Thoracic aorta (tissue), 2 donors: ENCODE data around the gene COPS2. TPM values are rescaled to one million over a fixed set of nuclear protein-coding genes. Genes with fewer than 3 reads are reported as not detected.

ENCODE experiments used
- ATAC-seq: fragments of 150-250 bp; one replicate; pipeline ENCODE4 v1.8.0; 2017; ENCODE audit warnings: low read depth; ENCODE audit not compliant: insufficient number of reproducible peaks, low FRiP score
- DNase-seq: peaks from one replicate; pipeline ENCODE4 v3.0.0-alpha.2; 2020; ENCODE audit warnings: low spot score
- H3K27ac ChIP-seq, 2 donors: fragments of 200-600 bp; sonication (generic); 1 replicate in 1 of 2; 2 replicates in 1 of 2; pipeline ENCODE4 v1.5.1; 2016; ENCODE audit warnings: mild to moderate bottlenecking in 2 of 2, moderate library complexity in 2 of 2
- H3K27me3 ChIP-seq: fragments of 200-600 bp; sonication (generic); replicated peaks from 2 replicates; pipeline ENCODE4 v1.6.0; 2016; ENCODE audit warnings: mild to moderate bottlenecking; ENCODE audit not compliant: insufficient read depth
- H3K36me3 ChIP-seq: fragments of 200-600 bp; sonication (generic); one replicate; pipeline ENCODE4 v1.5.1; 2016
- H3K4me1 ChIP-seq, 2 donors: fragments of 200-600 bp; sonication (generic); 1 replicate in 1 of 2; 2 replicates in 1 of 2; pipeline versions ENCODE4 v1.5.1 to v1.6.0; 2016; ENCODE audit warnings: low read depth in 2 of 2, mild to moderate bottlenecking in 1 of 2; ENCODE audit not compliant: control insufficient read depth in 1 of 2
- H3K4me3 ChIP-seq: fragments of 200-600 bp; sonication (generic); 2 replicates; pipeline ENCODE4 v1.5.1; 2016; ENCODE audit warnings: mild to moderate bottlenecking
- H3K9me3 ChIP-seq: fragments of 200-600 bp; sonication (generic); 2 replicates; pipeline ENCODE4 v1.5.1; 2016
- CTCF ChIP-seq: fragments of 200-600 bp; sonication (generic); IDR thresholded peaks from one replicate; pipeline ENCODE4 v1.5.1; 2019; ENCODE audit warnings: antibody characterized with exemption
- total RNA-seq, 2 donors: library from RNA; depleted of rRNA; stranded (reverse); fragments of >200 nt; gene quantifications; one replicate each; pipeline versions ENCODE4 v1.1.0 to v1.2.3, GENCODE V29; 2016

The COPS2 gene
- total RNA-seq, 2 donors from 2014 or later, result 31.3 to 71.3 TPM

DNA sequence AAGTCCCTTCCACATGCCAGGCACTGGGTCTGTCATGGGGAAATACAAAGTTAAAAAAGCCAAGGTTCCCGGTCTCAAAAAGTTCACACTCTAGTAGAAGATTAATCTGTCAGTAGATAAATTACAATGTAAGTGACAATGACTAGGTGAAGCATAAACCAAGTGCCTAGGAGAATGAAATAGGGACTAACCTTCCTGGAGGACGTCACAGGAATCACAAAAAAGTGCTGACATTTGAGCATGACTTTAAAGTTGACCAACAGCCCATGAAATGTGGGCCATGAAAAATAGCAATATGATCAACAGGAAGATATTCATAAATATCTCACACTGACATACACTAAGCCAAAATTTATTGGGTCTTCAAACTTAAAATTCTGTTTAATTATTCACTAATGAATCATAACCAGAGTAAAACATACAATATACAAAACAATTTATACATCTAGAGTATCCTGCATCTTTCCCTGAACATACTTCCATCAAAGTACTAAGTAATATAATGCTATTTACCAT lies 20.0 kb downstream of the COPS2 start:
- TF ChIP-seq CTCF, result no peak
- ATAC-seq (no peak), DNase-seq (no peak)
- no peaks in the 10 kb centered on the region for H3K27me3 ChIP-seq
- H3K27ac ChIP-seq, result no peak overlapping the region
- no peak overlapping the region for H3K4me3 ChIP-seq
- no peaks in the 10 kb centered on the region for H3K9me3 ChIP-seq
- no peaks in the 10 kb centered on the region for H3K4me1 ChIP-seq
- peaks cover 36% of the 10 kb centered on the region for H3K36me3 ChIP-seq

- no peaks in the 10 kb centered on the region for H3K27me3 ChIP-seq
- TF ChIP-seq CTCF, result no peak
- no peak overlapping the region for H3K4me3 ChIP-seq
- no peak for DNase-seq
- H3K36me3 ChIP-seq, result peaks cover 38% of the 10 kb centered on the region
- H3K4me1 ChIP-seq, result no peaks in the 10 kb centered on the region
- no peak overlapping the region for H3K27ac ChIP-seq
- no peaks in the 10 kb centered on the region for H3K9me3 ChIP-seq
- ATAC-seq, result no peak
These were observed 20.6 kb downstream of the COPS2 start for GRCh38 chr15:49134683-49135341.

- H3K9me3 ChIP-seq, result no peaks in the 10 kb centered on the region
- no peaks in the 10 kb centered on the region for H3K4me1 ChIP-seq
- H3K36me3 ChIP-seq, result peaks cover 46% of the 10 kb centered on the region
- H3K27ac ChIP-seq, result no peak overlapping the region
- H3K27me3 ChIP-seq, result no peaks in the 10 kb centered on the region
- ATAC-seq (no peak), DNase-seq (no peak)
- H3K4me3 ChIP-seq, result no peak overlapping the region
- no peak for TF ChIP-seq CTCF
These were observed 24.0 kb downstream of the COPS2 start for GRCh38 chr15:49131403-49131802.

DNA sequence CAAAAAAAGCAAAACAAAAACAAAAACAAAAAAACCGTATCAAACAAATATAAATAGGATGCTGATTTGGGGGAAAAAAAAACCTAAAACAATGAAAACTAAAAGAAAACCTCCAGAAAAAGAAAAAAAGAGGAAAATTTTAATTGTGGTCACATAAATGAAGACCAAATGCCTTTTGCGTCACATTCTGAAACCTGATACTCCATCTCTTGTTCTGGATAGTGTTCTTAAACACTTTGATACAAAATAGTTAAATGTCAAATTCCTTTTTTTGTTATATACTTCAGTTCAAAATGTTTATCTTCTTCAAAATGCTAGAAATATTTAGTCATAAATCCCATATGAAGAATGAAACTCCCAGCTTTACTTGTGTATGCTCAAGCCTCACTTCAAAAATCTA lies 31.0 kb downstream of the COPS2 start:
- Histone ChIP-seq H3K9me3 (no peaks in the 10 kb centered on the region), H3K4me3 (no peak overlapping the region), H3K36me3 (peaks cover 23% of the 10 kb centered on the region), H3K27ac (no peak overlapping the region), H3K4me1 (no peaks in the 10 kb centered on the region), H3K27me3 (no peaks in the 10 kb centered on the region)
- TF ChIP-seq CTCF, result no peak
- DNase-seq (no peak), ATAC-seq (no peak)

GRCh38 chr15:49122541-49123062 lies 32.8 kb downstream of the COPS2 start:
- Histone ChIP-seq H3K36me3 (peaks cover 11% of the 10 kb centered on the region), H3K9me3 (no peaks in the 10 kb centered on the region), H3K4me1 (no peaks in the 10 kb centered on the region), H3K27me3 (no peaks in the 10 kb centered on the region), H3K4me3 (no peak overlapping the region), H3K27ac (no peak overlapping the region)
- ATAC-seq (no peak), DNase-seq (no peak)
- no peak for TF ChIP-seq CTCF
